Fibroblast of skin of left biceps (primary cell): Measurements from ENCODE around the gene GPR107.

Experiments
- DNase-seq, 2 experiments: peaks; one replicate each; pipeline ENCODE4 v3.0.0-alpha.2; 2013; ENCODE audit warnings: low read depth in 2 of 2

The GPR107 gene

DNA sequence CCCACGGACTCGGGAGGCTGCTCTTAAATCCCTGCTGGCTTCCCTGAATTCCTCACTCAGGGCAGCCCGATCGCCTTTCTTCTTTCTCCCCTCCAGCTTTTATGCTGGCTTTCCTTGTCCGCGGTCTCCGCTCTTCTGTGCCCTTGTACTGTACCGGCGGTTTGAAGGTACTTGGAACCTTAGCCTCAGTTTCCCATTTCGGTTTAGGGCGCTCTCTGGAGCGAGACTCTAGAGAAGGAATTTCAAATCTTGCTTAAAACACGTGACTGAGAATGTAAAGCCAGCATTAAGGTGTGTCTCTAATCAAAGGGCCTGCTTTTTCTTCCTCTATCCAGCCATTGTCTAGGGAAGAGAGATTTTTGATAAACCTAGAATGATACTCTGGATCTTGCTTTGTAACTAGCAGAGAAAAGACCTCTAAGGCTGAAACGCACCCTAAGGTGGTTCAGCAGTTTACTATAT lies 650 bp downstream of the GPR107 start:
- no peak for DNase-seq

- DNase-seq, result no peak
Observed at GRCh38 chr9:130054820-130055219, 1.1 kb downstream of the GPR107 start.

- DNase-seq, result no peak
Observed at GRCh38 chr9:130058154-130058553, 4.4 kb downstream of the GPR107 start.

DNA sequence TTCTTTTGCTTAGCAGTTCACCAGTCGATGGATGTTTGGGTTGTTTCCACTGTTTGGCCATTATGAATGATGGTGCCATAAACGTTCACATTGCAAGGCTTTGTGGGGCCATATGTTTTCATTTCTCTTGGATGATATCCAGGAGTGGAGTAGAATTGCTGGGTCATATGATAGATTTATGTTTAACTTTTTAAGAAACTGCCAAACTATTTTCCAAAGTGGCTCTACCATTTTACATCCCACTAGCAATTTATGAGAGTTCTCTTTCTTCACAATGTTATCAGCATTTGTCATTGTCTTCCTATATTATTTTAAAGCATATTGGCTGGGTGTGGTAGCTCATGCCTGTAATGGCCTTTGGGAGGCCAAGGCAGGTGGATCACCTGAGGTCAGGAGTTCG lies 5.2 kb downstream of the GPR107 start:
- DNase-seq, result no peak

- no peak for DNase-seq
Observed at GRCh38 chr9:130060296-130060695, 6.6 kb downstream of the GPR107 start.

- DNase-seq, result no peak
Observed at GRCh38 chr9:130062750-130063149, 9.0 kb downstream of the GPR107 start.

DNA sequence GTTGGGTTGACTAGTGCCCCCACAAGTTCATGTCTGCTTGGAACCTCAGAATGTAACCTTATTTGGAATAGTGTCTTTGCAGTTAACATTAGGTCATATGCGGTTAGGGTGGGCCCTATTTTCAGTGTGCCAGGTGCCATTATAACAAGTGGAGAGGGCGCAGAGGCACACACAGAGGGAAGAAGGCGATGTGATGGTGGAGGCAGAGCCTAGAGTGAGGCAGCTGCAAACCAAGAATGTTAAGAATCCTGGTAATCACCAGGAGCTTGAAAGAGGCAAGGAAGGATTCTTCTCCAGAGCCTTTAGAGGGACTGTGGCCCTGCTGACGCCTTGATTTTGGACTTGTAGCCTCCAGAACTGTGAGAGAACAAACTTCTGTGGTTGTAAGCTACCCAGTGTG lies 10.9 kb downstream of the GPR107 start:
- DNase-seq, result no peak

DNA sequence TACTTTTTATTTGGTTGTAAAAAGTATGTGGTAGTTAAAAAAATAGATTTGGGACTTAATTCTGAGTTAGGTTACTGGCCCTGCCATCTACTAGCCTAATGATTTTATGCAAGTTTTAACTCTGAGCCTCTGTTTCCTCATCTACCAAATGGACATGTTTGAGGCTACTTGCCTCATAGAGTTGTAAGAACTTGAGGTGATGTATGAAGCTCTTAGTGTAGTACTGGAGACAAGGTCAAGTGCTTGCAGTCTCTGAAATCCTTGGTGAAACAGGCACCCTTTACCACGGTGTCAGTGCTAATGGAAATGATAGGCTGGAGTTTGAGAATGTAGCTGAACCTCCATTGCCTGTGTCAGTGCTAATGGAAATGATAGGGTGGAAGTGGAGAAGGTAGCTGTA lies 15.3 kb downstream of the GPR107 start:
- DNase-seq, result no peak

GRCh38 chr9:130072515-130073235 lies 19.0 kb downstream of the GPR107 start:
- DNase-seq, result peak in 1 of 2 experiments; percentile 15

DNA sequence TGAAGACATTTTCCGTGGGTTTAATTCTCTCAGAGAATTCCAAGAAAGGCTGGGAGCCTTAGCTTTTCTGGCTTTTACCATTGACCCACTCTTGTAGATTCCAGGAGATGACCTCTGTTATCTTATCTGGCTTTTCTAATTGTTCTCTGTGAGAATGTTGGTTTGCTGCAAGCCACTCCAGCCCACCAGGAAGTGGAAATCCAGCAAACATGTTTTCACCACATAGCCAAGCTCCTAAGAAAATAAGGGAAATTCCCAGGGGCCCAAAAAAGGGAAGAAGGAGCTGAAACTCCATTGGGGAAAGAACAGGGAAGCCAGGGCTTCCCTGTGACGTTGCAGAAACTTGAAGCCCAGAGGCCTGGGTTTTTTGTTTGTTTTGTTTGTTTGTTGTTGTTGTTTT lies 19.7 kb downstream of the GPR107 start:
- DNase-seq, result peak in 1 of 2 experiments; percentile 26

DNA sequence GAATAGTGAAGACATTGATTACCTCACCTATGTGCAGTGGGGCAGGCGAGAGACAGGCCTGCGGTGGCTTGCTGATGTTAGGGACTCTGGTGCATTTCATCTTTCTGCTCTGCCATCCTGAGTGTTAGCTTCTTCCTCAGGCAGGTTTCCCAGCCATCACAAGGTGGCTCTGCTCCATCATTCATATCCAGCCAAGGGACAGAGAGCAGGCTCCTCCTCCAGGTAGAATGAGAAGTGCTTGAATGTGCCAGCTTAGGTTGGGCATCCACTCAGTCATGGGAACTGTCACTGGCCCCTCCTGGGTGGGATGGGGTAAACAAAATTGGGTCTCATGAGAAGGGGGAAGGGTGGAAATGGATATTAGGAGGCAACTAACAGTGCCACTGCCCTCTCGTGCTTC lies 24.8 kb downstream of the GPR107 start:
- no peak for DNase-seq

DNA sequence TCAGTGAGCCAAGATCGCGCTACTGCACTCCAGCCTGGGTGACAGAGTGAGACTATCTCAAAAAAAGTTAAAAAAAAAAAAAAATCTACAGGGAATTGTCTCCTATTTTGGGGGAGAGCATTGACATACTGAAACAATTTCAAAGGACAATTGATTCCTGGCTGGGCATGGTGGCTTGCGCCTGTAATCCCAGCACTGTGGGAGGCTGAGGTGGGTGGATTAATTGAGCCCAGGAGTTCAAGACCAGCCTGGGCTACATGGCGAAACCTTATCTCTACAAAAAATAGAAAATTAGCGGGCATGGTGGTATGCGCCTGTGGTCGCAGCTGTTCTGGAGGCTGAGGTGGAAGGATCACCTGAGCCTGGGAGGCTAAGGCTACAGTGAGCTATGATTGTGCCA lies 30.6 kb downstream of the GPR107 start:
- no peak for DNase-seq

GRCh38 chr9:130088051-130088450 lies 34.3 kb downstream of the GPR107 start:
- no peak for DNase-seq

GRCh38 chr9:130089141-130089540 lies 35.4 kb downstream of the GPR107 start:
- DNase-seq, result no peak

DNA sequence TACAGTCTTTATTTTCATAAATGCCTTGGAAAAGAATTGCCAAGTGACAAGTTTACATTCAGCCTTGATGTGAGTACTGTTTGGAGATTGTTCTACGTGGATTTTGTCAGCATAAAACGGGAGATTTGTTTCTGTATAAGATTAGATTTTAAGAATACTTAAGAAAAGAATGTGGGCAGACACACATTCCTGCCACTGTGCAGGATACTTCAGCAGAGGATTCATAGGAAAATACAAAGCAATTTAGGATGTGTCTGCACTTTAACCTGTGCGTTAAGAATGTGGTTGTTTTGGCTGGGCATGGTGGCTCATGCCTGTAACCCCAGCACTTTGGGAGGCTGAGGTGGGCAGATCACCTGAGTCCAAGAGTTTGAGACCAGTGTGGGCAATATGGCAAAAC lies 37.2 kb downstream of the GPR107 start:
- no peak for DNase-seq

- no peak for DNase-seq
Observed at GRCh38 chr9:130092910-130093309, 39.2 kb downstream of the GPR107 start.

- DNase-seq, result no peak
Observed at GRCh38 chr9:130095872-130096271, 42.2 kb downstream of the GPR107 start.

DNA sequence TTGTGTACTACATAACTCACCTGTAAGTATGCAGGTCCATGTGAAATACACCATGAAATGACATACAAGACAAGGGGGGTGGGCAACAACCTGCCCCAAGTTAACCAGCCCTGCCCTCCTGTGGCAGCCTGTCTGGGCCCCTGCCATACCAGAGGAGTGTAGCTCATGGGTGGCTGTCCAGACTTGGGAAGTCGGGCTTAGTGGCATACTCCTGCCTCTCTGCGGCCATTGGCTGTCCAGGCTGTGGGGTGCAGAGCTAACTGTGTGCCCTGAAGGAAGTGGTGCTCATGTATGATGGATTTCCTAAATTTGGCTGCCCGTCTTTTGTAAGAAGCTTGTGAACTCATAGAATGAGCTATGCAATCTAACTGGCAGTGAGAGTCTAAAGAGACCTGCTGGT lies 47.0 kb downstream of the GPR107 start:
- DNase-seq, result no peak

- no peak for DNase-seq
Observed at GRCh38 chr9:130101915-130102314, 48.2 kb downstream of the GPR107 start.

GRCh38 chr9:130104491-130105193 lies 50.9 kb downstream of the GPR107 start:
- DNase-seq, result no peak

GRCh38 chr9:130106860-130107233 lies 53.1 kb downstream of the GPR107 start:
- DNase-seq, result no peak

DNA sequence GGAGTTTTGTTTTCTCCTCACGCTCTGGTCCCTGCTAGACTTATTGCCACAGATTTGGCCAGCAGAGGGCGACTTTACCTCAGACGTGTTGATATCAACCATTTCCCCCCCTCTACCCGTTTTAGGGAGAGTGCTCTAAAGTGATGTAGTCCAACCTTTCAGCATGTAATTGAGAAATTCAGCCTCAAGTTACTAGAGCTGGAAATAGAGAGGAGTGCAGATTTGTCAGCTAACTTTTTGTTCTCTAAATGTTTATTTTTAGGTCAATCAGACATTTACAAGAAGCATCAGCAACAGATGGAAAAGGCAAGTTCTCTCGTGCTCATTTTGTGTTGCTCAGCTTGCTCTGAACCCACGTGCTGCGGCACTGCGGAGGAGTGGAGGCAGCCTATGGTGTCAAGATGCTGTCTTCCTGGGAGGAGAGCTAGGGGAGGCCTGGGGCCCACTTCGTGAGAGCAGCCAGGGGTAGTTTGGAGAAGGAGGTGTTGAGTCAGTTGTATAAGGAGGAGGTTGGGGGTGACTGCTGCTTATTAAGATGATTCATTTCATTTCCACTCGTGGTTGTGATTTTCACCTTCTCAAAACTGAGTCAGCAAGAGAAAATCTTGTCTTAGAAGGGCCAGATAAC lies 53.6 kb downstream of the GPR107 start:
- DNase-seq, result peak; percentile 50 to 52

DNA sequence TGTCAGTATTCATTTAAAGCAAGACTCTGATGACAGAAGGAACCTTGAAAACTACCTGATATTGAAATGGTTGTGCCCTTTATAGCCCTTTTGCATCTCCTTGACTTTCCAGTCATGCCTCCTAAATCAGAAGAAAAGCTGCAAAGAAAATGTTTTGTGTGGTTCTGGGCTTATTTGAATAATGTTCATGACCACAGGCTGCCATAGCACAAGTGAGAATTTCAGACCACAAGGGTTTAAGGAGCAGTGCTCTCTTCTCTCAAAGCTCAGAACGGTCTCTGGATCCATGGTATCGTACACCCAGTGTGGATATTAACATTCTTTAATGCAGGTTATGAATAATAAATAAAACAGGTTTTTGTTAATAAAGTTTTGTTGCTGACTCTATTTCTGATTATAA lies 54.2 kb downstream of the GPR107 start:
- no peak for DNase-seq
